ENCODE data around the gene WDR93. TPM values are rescaled to one million over a fixed set of nuclear protein-coding genes. Genes with fewer than 3 reads are reported as not detected.

The WDR93 gene
- total RNA-seq, 4 donors from 2014 or later, result not detected

DNA sequence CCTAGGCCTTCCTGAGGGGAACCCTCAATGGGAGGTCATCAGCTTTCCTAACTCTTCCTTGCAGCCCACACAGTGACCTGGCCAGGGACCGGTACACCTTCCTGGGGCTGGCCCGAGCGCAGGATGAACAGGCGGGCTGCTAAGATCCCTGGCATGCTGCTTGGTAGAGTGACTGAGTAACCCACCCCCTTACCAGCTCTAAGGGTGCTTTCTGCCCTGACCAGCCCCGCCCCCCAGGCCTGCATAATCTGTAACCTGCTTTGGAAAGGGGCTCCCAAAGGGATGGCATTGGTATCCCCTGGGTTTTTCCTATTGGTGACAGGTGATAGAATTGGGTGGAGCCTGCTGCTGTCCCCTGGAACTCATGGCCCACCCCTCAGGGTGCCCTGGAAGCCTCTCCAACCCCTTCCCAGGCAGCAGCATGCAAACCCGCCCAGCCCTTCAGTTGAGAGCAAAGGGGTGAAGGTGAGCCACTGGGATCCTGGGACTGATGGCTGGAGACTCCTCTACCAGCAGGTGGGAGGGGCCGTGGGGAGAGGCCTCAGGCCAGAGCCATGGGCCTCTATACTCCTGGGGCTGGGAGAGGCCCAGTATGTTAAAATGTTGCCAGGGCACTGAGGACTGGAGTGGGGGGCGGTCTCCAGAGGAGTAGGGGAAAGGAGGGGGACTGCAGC lies 24.3 kb upstream of the WDR93 start:
- Histone ChIP-seq H3K4me3 (peak overlapping the region in 1 of 4 donors; percentile 53), H3K36me3 (no peaks in the 10 kb centered on the region), H3K27me3 (no peaks in the 10 kb centered on the region), H3K4me1 (peaks cover 14 to 16% of the 10 kb centered on the region in 2 donors), H3K27ac (peak overlapping the region; percentile 57 to 78 (median 72)), H3K9me3 (no peaks in the 10 kb centered on the region)
- DNase-seq (no peak), ATAC-seq (no peak)
- in situ Hi-C loops (cut with MboI; ENCODE audit: low sequenced_read_pairs in 4 of 4) (no loop called here), intact Hi-C loops (cut with DNase I; ENCODE audit: low total_unique reads) (no loop called here)
- TF ChIP-seq, protein P1, sequence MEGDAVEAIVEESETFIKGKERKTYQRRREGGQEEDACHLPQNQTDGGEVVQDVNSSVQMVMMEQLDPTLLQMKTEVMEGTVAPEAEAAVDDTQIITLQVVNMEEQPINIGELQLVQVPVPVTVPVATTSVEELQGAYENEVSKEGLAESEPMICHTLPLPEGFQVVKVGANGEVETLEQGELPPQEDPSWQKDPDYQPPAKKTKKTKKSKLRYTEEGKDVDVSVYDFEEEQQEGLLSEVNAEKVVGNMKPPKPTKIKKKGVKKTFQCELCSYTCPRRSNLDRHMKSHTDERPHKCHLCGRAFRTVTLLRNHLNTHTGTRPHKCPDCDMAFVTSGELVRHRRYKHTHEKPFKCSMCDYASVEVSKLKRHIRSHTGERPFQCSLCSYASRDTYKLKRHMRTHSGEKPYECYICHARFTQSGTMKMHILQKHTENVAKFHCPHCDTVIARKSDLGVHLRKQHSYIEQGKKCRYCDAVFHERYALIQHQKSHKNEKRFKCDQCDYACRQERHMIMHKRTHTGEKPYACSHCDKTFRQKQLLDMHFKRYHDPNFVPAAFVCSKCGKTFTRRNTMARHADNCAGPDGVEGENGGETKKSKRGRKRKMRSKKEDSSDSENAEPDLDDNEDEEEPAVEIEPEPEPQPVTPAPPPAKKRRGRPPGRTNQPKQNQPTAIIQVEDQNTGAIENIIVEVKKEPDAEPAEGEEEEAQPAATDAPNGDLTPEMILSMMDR (IDR thresholded peaks at IDR 0.05 in 4 of 5, conservative IDR thresholded peaks at IDR 0.05 in 1 of 5), result no peak
- no peak for TF ChIP-seq POLR2A (IDR thresholded peaks at IDR 0.05)

DNA sequence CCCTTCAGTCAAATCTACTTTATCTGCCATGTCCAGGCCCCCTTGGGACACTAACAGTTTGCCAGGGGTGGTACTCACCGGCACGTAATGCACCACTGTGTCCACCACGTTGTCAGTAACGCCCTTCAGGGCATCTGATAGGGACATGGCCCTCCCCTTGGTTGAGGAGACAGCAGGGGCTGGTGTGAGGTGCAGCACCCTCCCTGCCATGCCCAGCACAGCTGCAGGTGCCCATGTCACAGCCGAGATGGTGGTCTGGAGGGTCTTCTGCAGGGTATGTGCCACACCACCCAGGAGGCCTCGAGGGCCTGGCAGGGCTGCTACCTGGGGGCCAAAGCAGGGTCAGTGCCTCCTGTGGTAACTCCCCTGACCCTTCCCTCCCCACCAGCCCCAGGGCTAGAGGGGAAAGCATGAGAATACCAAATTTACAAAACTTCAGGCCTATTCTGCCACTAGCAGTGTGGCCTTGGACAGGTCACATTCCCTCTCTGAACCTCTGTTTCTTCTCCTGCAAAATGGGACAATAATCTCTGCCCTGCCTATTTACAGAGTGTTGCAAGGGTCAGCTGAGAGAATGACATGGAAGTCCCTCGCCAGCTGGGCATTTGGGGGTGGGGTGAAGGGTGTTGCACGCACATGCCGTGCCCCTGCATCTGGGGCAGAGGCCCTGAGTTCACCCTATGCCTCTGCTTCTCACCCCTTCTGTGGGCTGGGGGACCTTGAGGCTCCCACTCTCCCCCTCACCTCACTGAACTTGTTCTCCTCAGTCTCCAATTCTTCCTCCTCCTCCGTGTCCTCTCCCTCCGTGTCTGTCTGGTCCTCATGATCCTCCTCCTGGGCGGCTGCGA lies 23.5 kb upstream of the WDR93 start:
- H3K4me1 ChIP-seq, result peaks cover 14 to 16% of the 10 kb centered on the region in 2 donors
- H3K9me3 ChIP-seq, result no peaks in the 10 kb centered on the region
- H3K36me3 ChIP-seq, result no peaks in the 10 kb centered on the region
- DNase-seq (no peak), ATAC-seq (no peak)
- intact Hi-C loops (cut with DNase I; ENCODE audit: low total_unique reads) (no loop called here), in situ Hi-C loops (cut with MboI; ENCODE audit: low sequenced_read_pairs in 4 of 4) (no loop called here)
- TF ChIP-seq, protein P1 (IDR thresholded peaks at IDR 0.05 in 4 of 5, conservative IDR thresholded peaks at IDR 0.05 in 1 of 5), result no peak
- no peak for TF ChIP-seq POLR2A (IDR thresholded peaks at IDR 0.05)
- no peak overlapping the region for H3K4me3 ChIP-seq
- no peaks in the 10 kb centered on the region for H3K27me3 ChIP-seq
- H3K27ac ChIP-seq, result no peak overlapping the region

DNA sequence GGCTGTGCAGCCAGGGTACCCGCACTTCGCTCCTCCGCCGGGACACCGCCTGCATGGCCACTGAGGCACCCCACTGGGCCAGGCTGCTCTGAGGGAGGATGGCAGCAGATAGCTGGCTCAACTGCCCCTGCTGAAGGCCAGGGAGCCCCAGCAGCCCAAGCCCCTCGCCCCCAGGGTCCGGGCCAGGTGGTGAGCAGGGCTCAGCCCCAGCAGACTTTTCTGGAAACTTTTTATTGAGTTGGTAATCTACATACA lies 23.0 kb upstream of the WDR93 start:
- H3K4me1 ChIP-seq, result peaks cover 12 to 14% of the 10 kb centered on the region in 2 donors
- no peaks in the 10 kb centered on the region for H3K9me3 ChIP-seq
- no peak overlapping the region for H3K4me3 ChIP-seq
- DNase-seq (no peak), ATAC-seq (no peak)
- no peaks in the 10 kb centered on the region for H3K36me3 ChIP-seq
- no peaks in the 10 kb centered on the region for H3K27me3 ChIP-seq
- in situ Hi-C loops (cut with MboI; ENCODE audit: low sequenced_read_pairs in 4 of 4) (no loop called here), intact Hi-C loops (cut with DNase I; ENCODE audit: low total_unique reads) (no loop called here)
- TF ChIP-seq, protein P1 (IDR thresholded peaks at IDR 0.05 in 4 of 5, conservative IDR thresholded peaks at IDR 0.05 in 1 of 5), result no peak
- no peak for TF ChIP-seq POLR2A (IDR thresholded peaks at IDR 0.05)
- no peak overlapping the region for H3K27ac ChIP-seq

DNA sequence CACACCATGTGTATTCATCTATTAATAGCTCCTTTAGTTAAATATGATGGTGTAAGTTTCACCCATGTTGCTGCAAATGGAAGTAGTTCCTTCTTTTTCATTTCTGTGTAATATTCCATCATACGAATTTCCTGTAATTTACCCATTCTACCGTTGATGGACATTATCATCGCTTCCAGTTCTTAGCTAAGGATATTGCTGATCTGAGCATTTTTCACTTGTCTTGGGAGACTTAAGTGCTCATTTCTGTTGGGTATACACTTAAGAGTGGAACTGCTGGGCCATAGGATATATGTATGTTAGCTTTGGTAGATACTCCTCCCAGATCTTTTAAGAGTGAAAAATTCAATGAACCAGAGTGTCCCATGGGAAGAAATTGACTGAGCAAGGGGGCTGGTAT lies 22.4 kb upstream of the WDR93 start:
- no peak for ATAC-seq
- intact Hi-C loops (cut with DNase I; ENCODE audit: low total_unique reads) (no loop called here), in situ Hi-C loops (cut with MboI; ENCODE audit: low sequenced_read_pairs in 4 of 4) (no loop called here)
- Histone ChIP-seq H3K4me3 (no peak overlapping the region), H3K9me3 (no peaks in the 10 kb centered on the region), H3K4me1 (peaks cover 8% of the 10 kb centered on the region in 2 donors), H3K27ac (no peak overlapping the region), H3K36me3 (no peaks in the 10 kb centered on the region), H3K27me3 (no peaks in the 10 kb centered on the region)
- DNase-seq, result no peak
- TF ChIP-seq, protein P1 (IDR thresholded peaks at IDR 0.05 in 4 of 5, conservative IDR thresholded peaks at IDR 0.05 in 1 of 5), result no peak
- TF ChIP-seq POLR2A (IDR thresholded peaks at IDR 0.05), result no peak
